NCI-H1694 (cell line): ENCODE measurements around the gene ZNF652.
"Not testable (repeated sequence)": the region's sequence is repeated elsewhere in the genome, so short reads cannot be mapped to it uniquely, and the experiment has no call there.

Experiments
- DNase-seq: peaks from one replicate; lab custom pipeline; 2025; lab: John Stamatoyannopoulos, UW

ZNF652 gene

GRCh38 chr17:49261540-49261939 lies 100.5 kb downstream of the ZNF652 start:
- not testable (repeated sequence) for DNase-seq

- DNase-seq, result no peak
These were observed 101.2 kb downstream of the ZNF652 start for GRCh38 chr17:49260817-49261291.

- DNase-seq, result no peak
These were observed 101.8 kb downstream of the ZNF652 start for GRCh38 chr17:49260011-49260816.

- no peak for DNase-seq
These were observed 102.4 kb downstream of the ZNF652 start for GRCh38 chr17:49259663-49260010.

- no peak for DNase-seq
These were observed 103.7 kb downstream of the ZNF652 start for GRCh38 chr17:49258394-49258793.

- DNase-seq, result no peak
These were observed 106.9 kb downstream of the ZNF652 start for GRCh38 chr17:49255125-49255524.

GRCh38 chr17:49254066-49254465 lies 108.0 kb downstream of the ZNF652 start:
- no peak for DNase-seq

- no peak for DNase-seq
These were observed 109.8 kb downstream of the ZNF652 start for GRCh38 chr17:49252148-49252695.

- no peak for DNase-seq
These were observed 112.0 kb downstream of the ZNF652 start for GRCh38 chr17:49249890-49250522.

- no peak for DNase-seq
These were observed 112.7 kb downstream of the ZNF652 start for GRCh38 chr17:49249292-49249794.

- no peak for DNase-seq
These were observed 114.1 kb downstream of the ZNF652 start for GRCh38 chr17:49247944-49248343.

- DNase-seq, result no peak
These were observed 117.2 kb downstream of the ZNF652 start for GRCh38 chr17:49244839-49245238.
